Spinal cord (tissue), 10 donors: ENCODE data around the gene HDAC4. TPM values are rescaled to one million over a fixed set of nuclear protein-coding genes. Genes with fewer than 3 reads are reported as not detected.
A peak's percentile ranks its signal among the peaks of the same experiment; 100 is the strongest.

Experiments
- DNase-seq, 6 donors: peaks; one replicate each; pipeline versions ENCODE4 v3.0.0 to v3.0.0-alpha.2; 2013 to 2015; ENCODE audit warnings: low spot score in 6 of 6, low read depth in 4 of 6
- H3K27ac ChIP-seq: one replicate; pipeline ENCODE4 v1.5.1; 2013; ENCODE audit warnings: low read depth, low read length, control low read depth
- H3K27me3 ChIP-seq: one replicate; pipeline ENCODE4 v1.6.1; 2013; ENCODE audit warnings: low read length; ENCODE audit not compliant: control insufficient read depth, insufficient read depth
- H3K36me3 ChIP-seq: one replicate; pipeline ENCODE4 v1.6.1; 2013; ENCODE audit warnings: low read length; ENCODE audit not compliant: control insufficient read depth, insufficient read depth
- H3K4me1 ChIP-seq: one replicate; pipeline ENCODE4 v1.6.1; 2013; ENCODE audit warnings: low read length; ENCODE audit not compliant: control insufficient read depth, insufficient read depth
- H3K4me3 ChIP-seq: one replicate; pipeline ENCODE4 v1.5.1; 2013; ENCODE audit warnings: low read depth, low read length, control low read depth
- H3K9me3 ChIP-seq: one replicate; pipeline ENCODE4 v1.6.1; 2013; ENCODE audit warnings: low read length; ENCODE audit not compliant: control insufficient read depth, insufficient read depth
- WGBS: methylation state at CpG from one replicate; pipeline ENCODE4 v1.1.5; 2013; ENCODE audit warnings: missing lambda C conversion rate; ENCODE audit not compliant: insufficient coverage; 5-methylcytosine and 5-hydroxymethylcytosine counted together
- polyA plus RNA-seq, 2 donors: library from polyadenylated mRNA; unstranded; fragments of 120-200 nt; gene quantifications; one replicate each; pipeline ENCODE4 v1.2.1, GENCODE V29; 2013; ENCODE audit not compliant: insufficient read length in 2 of 2
- total RNA-seq, 2 donors: library from RNA; depleted of rRNA in 1 of 2; stranded (reverse); fragments of 120-200 nt in 1 of 2; fragments of >200 nt in 1 of 2; gene quantifications; one replicate each; pipeline versions ENCODE4 v1.2.3 to v1.2.4, GENCODE V29; 2013 to 2014
- donor health status: healthy.

The HDAC4 gene
- total and polyA plus RNA-seq, 4 donors: 20.7 to 35.3 (median 25.4) TPM

GRCh38 chr2:239132156-239132709 is 268.6 kb downstream of the HDAC4 start:
- H3K9me3 ChIP-seq: no peaks in the 10 kb centered on the region
- H3K4me3 ChIP-seq: no peak overlapping the region
- H3K36me3 ChIP-seq: peaks cover 75% of the 10 kb centered on the region
- 85% methylated on average over 16 of the region's 17 CpGs for WGBS
- peaks cover 38% of the 10 kb centered on the region for H3K4me1 ChIP-seq
- no peaks in the 10 kb centered on the region for H3K27me3 ChIP-seq
- DNase-seq: no peak
- no peak overlapping the region for H3K27ac ChIP-seq

GRCh38 chr2:239131521-239131920 is 269.3 kb downstream of the HDAC4 start:
- no peak for DNase-seq
- no peak overlapping the region for H3K4me3 ChIP-seq
- WGBS: 82% methylated on average over 9 of the region's 10 CpGs
- no peaks in the 10 kb centered on the region for H3K27me3 ChIP-seq
- no peaks in the 10 kb centered on the region for H3K9me3 ChIP-seq
- H3K36me3 ChIP-seq: peaks cover 76% of the 10 kb centered on the region
- peak overlapping the region; percentile 70 for H3K27ac ChIP-seq
- peaks cover 35% of the 10 kb centered on the region for H3K4me1 ChIP-seq

GRCh38 chr2:239130786-239131325 is 270.0 kb downstream of the HDAC4 start:
- Histone ChIP-seq H3K27ac (peak overlapping the region; percentile 70), H3K4me1 (peaks cover 42% of the 10 kb centered on the region), H3K36me3 (peaks cover 80% of the 10 kb centered on the region), H3K27me3 (no peaks in the 10 kb centered on the region), H3K4me3 (no peak overlapping the region), H3K9me3 (no peaks in the 10 kb centered on the region)
- no peak for DNase-seq
- WGBS: 94% methylated on average over 16 of the region's 16 CpGs

GRCh38 chr2:239130041-239130440 is 270.8 kb downstream of the HDAC4 start:
- DNase-seq: no peak
- Histone ChIP-seq H3K4me3 (no peak overlapping the region), H3K36me3 (peaks cover 85% of the 10 kb centered on the region), H3K27ac (no peak overlapping the region), H3K4me1 (peaks cover 42% of the 10 kb centered on the region), H3K27me3 (no peaks in the 10 kb centered on the region), H3K9me3 (no peaks in the 10 kb centered on the region)
- WGBS: 85% methylated on average over 9 of the region's 9 CpGs

- Histone ChIP-seq H3K9me3 (no peaks in the 10 kb centered on the region), H3K4me1 (peaks cover 42% of the 10 kb centered on the region), H3K36me3 (peaks cover 90% of the 10 kb centered on the region), H3K4me3 (no peak overlapping the region), H3K27ac (no peak overlapping the region), H3K27me3 (no peaks in the 10 kb centered on the region)
- no peak for DNase-seq
- WGBS: 93% methylated on average over 7 of the region's 8 CpGs
Measured at GRCh38 chr2:239129147-239129920, 271.5 kb downstream of the HDAC4 start.

GRCh38 chr2:239128706-239129105 is 272.1 kb downstream of the HDAC4 start:
- Histone ChIP-seq H3K4me1 (peaks cover 48% of the 10 kb centered on the region), H3K27ac (no peak overlapping the region), H3K27me3 (no peaks in the 10 kb centered on the region), H3K9me3 (no peaks in the 10 kb centered on the region), H3K36me3 (peaks cover 90% of the 10 kb centered on the region), H3K4me3 (no peak overlapping the region)
- WGBS: 91% methylated on average over 12 of the region's 13 CpGs
- DNase-seq: no peak

GRCh38 chr2:239127513-239127912 is 273.3 kb downstream of the HDAC4 start:
- Histone ChIP-seq H3K36me3 (peaks cover 90% of the 10 kb centered on the region), H3K9me3 (no peaks in the 10 kb centered on the region), H3K4me3 (no peak overlapping the region), H3K27ac (no peak overlapping the region), H3K27me3 (no peaks in the 10 kb centered on the region), H3K4me1 (peaks cover 57% of the 10 kb centered on the region)
- no peak for DNase-seq
- 63% methylated on average over 9 of the region's 9 CpGs for WGBS

GRCh38 chr2:239125726-239126675 is 274.8 kb downstream of the HDAC4 start:
- no peak overlapping the region for H3K27ac ChIP-seq
- DNase-seq: no peak
- H3K36me3 ChIP-seq: peaks cover 85% of the 10 kb centered on the region
- H3K9me3 ChIP-seq: no peaks in the 10 kb centered on the region
- H3K4me1 ChIP-seq: peaks cover 58% of the 10 kb centered on the region
- H3K4me3 ChIP-seq: no peak overlapping the region
- 93% methylated on average over 25 of the region's 27 CpGs for WGBS
- H3K27me3 ChIP-seq: no peaks in the 10 kb centered on the region

- no peaks in the 10 kb centered on the region for H3K27me3 ChIP-seq
- no peak overlapping the region for H3K27ac ChIP-seq
- H3K36me3 ChIP-seq: peaks cover 77% of the 10 kb centered on the region
- H3K4me1 ChIP-seq: peaks cover 63% of the 10 kb centered on the region
- H3K4me3 ChIP-seq: no peak overlapping the region
- 94% methylated on average over 46 of the region's 48 CpGs for WGBS
- DNase-seq: no peak
- no peaks in the 10 kb centered on the region for H3K9me3 ChIP-seq
Measured at GRCh38 chr2:239124152-239124899, 276.5 kb downstream of the HDAC4 start.
